ENCODE data around the gene SLC13A3. TPM values are rescaled to one million over a fixed set of nuclear protein-coding genes. Genes with fewer than 3 reads are reported as not detected.

The SLC13A3 gene
- total RNA-seq, 1 donor from 2014 or later, result 0.92 TPM

DNA sequence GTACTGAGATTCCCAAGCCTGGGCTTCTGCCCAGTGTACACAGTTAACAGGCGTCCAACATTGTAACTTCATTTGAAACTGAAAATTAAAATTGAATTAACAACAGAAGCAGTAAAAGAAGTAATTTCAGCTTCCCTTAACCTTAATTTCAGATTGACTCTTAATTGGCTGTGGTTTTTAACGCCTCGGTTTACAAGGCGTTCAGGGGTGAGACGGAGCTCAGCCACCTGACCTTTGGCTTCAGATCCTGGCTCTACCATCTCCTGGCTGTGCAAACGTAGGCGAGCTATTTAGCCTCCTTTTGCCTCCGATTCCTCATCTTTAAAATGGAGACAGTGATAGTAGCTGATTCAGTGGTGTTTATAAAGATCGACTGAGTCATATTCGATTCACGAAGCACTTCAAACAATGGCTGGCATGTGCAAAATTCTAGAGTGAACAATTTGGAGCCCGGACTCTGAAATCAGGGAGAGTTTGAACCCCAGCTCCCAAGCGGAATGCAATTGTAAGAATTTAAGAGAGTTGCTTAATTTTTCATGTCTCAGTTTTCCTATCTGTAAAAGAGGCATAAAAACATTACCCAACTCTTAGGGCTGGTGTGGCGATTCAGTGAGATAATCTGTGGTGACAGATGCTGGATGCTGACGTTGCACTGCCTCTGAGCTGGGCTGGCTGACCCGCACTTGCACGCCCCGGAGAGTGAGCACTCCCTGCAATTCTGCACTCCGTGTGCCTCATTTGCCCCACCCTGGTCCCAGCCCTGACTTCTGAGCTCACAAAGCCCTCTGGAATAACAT is 77.3 kb downstream of the SLC13A3 start:
- no peak for ATAC-seq

DNA sequence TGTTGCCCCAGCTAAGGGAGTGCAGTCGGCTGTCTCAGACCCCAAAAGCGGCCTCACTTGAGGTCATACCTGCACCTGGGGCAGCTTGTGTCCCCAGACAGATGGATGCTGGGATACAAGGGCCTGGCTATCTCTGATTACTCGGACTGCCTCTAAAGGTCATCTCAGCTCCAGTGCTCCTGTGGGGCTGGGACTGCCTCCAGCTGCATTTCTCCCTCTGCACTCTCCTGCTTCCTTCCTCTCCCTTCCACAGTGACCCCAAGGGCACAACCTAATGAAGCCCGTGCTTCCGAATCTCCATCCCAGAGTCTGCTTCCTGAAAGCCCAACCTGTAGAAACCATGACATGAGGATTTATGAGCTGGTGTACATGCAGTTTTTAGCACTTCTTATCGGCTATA is 78.0 kb downstream of the SLC13A3 start:
- ATAC-seq, result no peak

DNA sequence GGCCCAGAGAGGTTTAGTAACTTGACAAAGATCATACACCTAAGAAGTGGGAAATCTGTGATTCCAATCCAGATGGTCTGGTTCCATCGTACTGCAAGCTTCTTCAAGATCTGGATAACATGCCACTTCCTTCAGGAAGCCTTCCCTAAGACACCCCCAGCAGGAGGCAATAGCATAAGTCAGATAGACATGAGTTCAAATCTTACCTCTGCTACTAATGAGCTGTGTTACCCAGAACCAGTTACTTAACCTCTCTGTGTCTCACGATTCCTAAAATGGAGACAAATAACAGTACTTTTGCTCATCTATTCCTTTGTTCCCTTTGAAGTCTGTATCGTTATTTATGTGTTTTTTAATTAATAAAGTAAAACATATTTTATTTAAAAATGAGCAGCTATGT is 78.5 kb downstream of the SLC13A3 start:
- ATAC-seq, result no peak

DNA sequence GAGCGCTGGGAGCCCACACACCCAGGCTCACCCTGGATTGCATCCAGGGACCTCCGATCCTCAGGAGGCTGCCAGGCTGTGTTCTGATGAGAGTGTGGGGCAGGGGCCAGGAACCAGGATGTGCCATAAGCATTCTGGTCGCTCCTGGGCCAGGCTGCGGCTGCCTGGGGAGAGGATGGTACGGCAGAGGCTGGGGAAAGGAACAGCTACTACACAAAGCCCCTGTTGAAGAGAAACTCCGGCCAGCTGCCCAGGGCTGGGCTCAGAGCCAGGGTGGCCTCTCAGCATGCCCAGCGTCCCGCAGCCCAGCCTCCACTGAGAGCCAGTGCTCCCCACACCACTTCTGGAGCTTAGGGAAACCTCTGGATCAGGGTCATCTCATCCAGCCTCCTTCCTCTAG is 79.1 kb downstream of the SLC13A3 start:
- ATAC-seq, result no peak

DNA sequence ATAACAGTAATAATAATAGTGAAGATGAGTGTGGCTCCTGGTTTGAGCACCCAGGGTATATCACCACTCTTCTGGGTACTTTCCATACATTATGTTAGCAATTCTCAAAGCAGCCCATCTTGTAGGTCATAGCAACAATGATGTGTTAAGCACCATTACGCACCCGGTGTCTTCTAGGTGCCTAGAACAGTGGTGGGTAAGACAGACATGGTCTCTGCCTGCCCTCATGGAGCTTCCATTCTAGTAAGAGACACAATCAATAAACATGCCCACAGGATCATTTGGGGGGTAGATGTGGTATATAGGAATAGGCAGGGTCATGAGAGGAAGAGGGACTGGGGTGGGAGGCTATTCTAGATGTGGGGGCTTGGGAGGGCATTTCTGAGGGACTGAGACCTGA is 79.8 kb downstream of the SLC13A3 start:
- ATAC-seq, result no peak

DNA sequence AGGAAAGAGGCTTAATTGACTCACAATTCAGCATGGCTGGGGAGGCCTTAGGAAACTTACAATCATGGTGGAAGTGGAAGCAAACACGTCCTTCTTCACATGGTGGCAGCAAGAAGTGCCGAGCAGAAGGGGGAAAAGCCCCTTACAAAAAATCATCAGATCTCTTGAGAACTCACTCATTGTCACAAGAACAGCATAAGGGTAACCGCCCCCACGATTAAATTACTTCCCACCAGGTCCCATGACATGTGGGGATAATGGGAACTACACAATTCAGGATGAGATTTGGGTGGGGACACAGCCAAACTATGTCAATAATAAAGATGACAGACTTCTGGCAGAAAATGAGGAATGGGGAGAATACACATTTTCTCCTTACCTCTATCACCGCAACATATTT is 80.3 kb downstream of the SLC13A3 start:
- ATAC-seq, result no peak

DNA sequence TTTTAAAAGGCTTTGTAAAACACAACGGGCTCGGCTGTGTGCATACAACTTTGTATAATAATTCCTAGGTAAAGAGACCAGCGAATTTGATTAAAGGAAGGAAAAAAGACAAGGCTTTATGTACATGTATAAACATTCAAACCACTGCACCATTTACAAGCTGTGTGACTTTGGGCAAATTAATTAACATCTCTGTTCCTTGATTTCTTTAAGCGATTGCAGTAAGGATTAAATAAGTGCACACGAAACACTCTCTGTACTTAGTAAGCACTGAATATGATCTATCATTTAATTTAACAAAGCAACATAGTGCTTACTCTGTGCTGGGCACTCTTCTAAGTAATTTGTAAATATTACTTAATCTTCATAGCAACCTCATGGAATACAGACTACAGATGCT is 81.3 kb downstream of the SLC13A3 start:
- ATAC-seq, result no peak

DNA sequence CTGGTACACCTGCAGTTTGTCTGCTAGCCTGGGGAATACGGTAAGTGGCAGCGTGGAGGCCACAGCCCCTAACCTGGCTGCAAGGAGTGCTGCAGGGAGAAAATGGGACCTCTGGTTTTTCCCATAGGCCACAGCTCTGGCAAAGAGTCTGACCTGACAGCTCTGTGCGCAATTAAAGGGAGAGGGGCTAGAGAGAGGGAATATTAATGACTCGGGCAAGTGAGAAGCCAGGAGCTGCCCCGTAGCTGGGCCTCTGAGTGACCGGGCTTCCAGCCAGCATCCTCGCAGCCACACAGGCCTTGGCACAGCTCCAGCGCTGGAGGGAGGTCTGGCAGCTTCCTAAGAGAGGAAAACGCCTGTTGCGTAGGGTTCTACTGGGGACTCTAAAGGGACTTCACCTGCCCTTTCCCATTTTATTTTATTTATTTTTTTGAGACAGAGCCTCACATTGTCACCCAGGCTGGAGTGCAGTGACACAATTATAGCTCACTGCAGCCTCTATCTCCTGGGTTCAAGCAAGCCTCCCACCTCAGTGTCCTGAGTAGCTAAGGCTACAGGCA is 82.6 kb downstream of the SLC13A3 start:
- no peak for ATAC-seq

DNA sequence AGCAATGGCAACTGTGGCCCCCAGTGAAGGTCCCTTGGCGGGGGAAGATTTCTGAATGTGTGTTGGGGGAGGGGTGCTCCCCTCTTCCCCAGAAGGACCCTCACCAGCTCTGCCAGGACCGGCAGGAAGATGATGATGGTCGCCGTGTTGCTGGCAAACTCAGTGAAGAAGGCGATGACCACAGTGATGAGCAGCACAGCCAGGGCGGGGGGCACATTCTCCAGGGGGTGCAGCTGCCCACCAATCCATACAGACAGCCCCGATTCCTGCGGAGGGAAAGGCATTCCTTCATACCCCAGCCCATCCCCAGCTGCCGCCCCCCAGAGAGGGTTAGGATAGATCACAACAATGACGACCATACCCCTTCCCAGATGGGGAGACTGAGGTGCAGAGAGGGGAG is 85.1 kb downstream of the SLC13A3 start:
- ATAC-seq, result no peak

DNA sequence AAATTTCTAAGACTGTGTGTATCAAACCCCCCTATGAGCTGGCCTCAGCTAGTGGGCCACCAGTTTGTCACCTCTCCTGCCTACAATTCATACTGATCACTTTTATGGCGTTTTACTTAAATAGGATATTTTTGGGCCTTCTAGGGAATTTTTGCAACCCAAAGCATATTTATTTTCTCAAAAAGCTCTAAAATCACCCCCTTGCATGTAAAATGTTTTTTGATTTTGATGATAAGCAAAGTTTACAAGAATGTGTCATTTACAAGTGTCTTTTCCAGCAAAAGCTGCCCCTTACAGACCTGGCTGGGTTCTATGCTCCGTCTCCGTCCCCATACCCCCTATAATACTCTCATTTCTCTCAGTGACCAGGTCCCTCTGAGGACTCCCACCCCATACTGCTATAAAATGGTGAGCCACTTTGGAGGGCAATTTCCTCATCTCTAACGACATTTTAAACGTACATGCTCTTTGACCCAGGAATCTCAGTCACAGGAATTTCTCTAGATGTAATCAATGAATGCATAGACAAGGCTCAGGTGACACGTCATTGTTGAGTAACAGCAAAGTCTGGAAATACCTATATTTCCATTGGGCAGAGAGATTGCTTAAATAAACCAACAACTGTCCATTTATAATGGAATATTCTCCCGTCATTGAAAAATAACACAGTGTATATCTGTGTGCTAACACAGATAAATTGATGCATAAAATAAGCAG is 86.9 kb downstream of the SLC13A3 start:
- ATAC-seq, result no peak

DNA sequence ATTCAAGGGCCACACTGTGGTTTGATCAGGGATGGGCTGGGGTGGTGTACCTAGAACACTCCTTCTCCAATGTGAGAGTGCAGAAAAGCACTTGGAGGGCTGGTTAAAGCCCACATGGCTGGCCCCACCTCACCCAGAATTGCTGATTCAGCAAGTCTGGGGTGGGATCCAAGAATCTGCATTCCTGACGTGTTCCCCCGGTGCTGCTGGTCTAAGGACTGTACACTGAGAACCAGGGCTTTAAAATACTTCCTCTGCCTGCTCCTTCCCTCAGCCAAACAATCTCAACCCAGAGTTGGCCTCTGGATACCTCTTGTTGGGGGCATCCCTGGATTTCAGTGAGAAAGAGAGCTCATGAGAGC is 87.4 kb downstream of the SLC13A3 start:
- ATAC-seq, result no peak

DNA sequence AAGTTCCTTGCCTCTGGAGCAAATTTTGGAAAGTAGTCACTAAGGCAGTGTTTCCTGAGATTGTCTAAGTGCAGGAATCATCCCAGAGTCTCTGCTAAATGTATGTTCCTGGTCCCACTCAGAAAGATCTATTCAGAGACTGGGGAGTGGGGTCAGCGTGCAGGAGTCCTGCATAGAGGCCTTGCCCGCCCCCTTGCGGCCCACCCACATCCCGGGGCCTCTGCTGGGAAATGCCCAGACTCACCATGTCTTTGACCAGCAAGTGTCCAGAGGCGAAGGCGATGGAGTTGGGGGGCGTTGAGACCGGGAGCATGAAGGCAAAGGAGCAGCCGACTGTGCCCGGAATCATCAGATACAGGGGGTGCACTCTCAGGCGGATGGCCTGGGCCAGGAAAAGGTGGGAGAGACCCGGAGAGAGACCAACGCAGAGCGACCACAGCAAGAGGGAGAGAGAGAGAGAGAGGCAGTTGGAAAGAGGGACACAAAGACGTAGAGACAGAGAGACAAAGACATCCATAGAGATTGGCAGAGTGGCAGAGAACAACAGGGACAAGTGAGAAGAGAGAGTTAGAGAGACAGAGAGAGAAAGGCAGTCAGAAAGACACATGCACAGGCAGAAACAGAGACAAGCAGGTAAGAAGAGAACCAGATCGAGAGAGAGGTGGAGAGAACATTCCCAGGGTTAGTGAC is 87.9 kb downstream of the SLC13A3 start:
- no peak for ATAC-seq

DNA sequence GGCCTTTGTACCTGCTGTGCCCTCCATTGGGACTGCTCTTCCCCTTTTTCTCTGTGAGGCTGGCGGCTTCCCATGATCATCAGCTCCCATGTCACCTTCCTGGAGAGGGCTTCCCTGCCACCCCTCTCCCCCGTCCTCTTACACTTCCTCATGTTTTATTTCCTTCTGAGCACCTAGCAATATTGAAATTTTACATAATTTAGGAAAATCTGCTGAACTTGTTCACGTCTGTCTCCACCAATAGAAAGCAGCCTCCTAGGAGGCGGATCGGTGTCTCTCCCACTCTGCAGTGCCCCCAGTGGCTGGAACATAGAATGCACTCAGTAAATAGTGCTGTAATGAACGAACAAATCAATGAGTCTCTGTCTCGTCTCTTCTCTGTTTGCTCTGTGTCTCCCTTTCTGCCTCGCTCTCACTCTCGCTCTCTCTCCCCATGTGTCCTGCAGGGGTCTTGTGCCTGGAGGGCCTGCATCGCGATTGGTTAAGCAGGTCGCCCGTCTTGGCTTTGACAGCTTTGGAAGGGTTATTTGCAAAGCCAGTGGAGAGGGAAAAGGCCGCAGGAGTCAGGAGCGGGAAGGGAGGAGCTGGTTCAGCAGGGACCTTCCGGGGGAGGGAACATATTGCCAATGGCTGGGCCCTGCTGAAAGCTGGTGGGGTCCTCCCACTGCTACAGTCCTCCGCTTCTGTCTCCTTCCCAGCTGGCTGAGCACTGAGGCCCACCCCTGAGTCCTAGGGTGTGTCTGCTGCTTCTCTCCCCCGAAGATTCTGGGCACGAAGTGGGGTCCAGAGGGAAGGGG is 88.7 kb downstream of the SLC13A3 start:
- ATAC-seq, result peak; percentile 74

DNA sequence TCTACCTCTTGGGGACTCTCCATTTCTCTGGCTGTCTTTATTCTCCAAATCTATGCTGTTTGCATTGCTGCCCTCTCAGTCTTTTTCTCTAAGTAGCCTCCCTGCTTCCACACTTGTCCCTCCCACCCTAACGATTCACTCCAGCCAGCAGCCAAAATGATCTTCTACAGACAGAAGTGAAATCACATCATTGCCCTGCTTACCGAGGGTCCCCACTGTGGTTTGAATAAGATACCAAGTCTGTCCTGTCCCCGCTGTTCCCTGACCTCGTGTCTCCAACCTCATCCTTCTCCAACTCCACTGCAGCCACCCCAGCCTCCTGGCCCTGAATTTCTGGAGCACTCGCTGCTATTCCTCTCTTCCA is 89.3 kb downstream of the SLC13A3 start:
- no peak for ATAC-seq

DNA sequence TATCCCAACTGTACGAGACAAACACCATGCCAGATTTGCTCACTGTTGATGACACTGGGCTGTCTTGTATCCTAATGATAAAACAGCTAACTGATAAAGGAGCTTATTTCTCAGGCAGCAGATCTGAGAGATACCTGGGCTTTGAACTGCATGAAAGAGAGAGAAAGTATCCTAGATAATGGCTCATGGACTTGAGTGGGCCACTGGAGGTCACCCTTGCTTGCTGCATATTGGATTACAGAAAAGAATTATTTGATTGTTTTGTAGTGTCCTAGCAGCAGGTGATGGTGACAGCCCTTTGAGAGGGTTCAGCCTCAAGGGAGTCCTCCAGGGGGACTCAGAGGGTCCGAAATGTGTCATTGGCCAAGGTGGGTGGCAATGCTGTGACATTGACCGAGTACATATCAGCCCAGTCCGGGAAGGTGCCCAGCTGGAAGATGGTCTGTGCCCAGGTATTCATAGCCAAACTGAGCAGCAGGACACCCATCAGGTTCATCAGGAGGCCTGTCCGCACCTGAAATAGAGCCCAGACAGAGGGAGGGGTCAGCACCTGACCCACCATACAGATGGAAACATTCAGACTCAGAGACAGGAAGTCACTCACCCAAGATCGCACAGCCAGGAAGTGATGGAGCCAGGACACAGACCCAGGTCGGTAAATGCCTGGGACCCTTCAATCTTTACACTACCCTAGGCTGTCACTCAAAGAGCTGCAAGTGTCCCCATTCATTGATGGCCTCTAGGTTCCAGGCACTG is 91.4 kb downstream of the SLC13A3 start:
- no peak for ATAC-seq

DNA sequence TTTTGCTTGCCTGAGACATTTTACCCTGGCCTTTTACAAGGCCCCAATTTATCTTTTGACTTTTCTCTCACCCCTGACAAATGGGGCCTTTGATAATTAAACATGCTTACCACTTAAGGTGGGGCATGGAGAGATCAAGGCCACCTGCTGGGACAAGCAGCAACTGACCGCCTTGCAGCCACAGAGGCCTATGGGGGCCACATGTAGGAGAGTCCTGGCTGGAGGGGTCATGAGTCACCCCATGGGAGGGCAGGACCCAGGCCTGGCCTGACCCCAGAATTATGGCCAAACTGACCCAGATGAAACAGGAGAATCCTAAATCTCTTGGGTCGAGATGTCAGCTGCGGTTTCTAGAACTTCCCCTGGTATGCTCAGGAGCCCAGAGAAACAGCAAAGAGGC is 92.3 kb downstream of the SLC13A3 start:
- no peak for ATAC-seq

DNA sequence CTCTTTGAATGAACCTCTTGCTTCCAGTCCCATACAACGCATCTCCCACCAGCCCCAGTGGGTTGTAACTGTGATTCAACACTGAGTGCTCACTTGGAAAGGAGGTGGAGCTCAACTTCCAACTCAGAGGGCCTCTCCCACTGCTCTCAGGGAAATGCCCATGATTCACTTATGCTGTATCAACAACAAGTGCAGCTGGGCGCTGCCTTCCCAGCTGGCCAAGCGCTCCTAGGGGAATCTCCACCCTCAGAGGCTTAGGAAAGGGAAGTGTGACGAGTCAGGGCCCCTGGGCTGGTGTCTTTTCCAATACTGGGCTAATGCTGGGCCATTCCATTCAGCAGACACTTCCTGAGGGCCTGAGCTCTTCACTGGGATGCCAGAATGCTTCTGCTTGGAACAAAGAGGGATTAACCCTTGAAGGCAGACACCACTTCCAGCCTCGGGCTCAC is 92.7 kb downstream of the SLC13A3 start:
- peak; percentile 75 for ATAC-seq

DNA sequence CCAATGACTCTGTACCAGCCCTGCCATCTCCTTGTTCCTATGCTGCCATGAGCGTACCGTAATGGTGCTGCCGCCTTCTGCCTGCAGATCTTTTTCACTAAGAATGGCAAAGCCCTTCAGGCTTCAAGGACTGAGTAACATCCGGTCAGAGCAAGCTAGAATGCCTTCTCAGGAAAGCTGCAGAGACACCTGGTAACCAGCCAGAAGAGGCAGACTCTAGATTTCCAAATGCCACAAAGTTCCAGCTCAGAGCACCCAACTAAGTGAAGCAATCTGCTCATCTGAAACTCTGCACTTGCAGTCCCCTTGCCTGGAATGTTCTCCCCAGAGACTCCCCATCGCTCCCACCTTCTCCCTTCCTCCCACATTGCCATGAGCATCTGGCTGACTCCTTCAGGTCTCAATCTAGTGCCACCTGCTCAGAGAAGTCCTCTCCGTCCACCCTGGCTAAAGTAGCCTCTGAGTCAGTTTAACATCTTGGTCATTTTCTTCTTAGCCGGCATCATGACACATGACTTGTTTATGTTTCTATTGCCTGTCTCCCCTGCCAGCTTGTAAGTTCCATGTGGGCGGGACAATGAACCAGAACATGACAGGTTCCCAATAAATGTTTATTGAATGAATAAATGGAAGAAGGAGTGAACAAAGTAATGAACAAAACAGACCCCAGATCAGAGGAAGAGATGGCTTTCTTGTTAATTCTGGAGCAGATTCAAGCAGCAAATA is 93.9 kb downstream of the SLC13A3 start:
- ATAC-seq, result no peak

DNA sequence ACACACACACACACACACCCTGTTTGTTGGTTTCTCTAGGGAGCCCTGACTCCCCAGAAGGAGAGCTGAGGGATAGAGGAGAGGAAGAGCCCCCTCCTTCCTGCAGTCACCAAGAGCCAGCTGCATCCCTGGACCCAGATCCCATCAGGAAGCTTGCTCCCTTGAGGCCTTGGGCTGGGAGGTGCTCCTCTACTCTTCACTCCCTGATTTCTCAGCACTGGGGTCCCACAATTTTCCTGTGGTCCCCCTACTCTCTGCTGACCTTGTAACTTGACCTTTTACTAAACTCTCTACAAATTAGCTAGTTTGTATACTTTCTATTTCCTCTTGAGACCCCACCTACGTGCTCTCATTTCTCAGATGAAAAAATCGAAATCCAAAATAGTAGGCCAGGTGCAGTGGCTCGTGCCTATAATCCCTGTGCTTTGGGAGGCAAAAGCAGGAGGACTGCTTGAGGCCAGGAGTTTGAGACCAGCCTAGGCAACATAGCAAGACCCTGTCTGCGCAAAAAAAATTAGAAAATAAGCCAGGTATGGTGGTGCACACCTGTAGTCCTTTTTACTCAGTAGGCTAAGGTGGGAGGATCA is 95.8 kb downstream of the SLC13A3 start:
- ATAC-seq, result no peak

DNA sequence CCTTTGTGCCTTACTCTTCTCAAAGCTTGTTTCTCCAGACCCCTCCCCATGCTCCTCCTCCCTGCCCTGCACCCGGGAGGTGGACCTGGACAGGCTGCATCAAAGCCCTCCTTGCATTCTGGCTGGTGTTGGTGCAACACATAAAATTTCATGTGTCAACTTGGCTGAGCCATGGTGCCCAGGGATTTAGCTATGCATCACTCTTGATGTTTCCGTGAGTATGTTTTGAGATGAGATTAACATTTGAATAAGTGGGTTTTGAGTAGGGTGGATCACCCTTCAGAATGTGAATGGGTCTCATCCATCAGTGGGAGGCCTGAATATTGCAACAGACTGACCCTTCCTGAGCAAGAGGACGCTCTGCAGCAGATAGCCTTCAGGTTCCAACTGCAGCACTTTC is 96.4 kb downstream of the SLC13A3 start:
- ATAC-seq, result no peak

DNA sequence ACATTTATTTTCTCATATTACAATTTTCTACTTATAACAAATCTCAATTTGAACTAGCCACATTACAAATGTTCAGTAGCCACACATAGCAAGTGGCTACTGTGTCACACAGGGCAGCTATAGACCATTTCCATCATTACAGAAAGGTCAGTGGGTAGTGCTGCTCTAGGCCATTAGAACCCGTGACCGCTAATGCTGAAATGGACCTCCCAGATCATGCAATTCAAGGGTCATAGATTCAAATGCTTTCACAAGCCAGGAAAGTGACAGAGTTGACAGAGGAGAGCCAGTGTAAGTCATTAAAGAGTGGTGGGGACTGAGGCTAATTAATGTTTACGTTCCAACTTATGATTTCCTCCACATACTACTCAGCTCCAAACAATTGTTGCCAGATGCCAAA is 97.3 kb downstream of the SLC13A3 start:
- no peak for ATAC-seq

Data from esophagus mucosa (tissue), 1 donor.